Sigmoid colon (tissue), 7 donors: ENCODE data around the gene RYR3. TPM values are rescaled to one million over a fixed set of nuclear protein-coding genes. Genes with fewer than 3 reads are reported as not detected.

Experiments used
- DNase-seq: peaks from one replicate; pipeline ENCODE4 v3.0.0-alpha.2; 2019
- H3K27ac ChIP-seq, 4 donors: fragments of 200-600 bp; sonication (generic); one replicate each; pipeline ENCODE4 v1.5.1; 2016 to 2019; ENCODE audit warnings: mild to moderate bottlenecking in 1 of 4
- H3K27me3 ChIP-seq, 3 donors: fragments of 200-600 bp; sonication (generic); one replicate each; pipeline ENCODE4 v1.5.1; 2019; ENCODE audit warnings: mild to moderate bottlenecking in 1 of 3
- H3K36me3 ChIP-seq, 4 donors: fragments of 200-600 bp; sonication (generic); one replicate each; pipeline ENCODE4 v1.5.1; 2016 to 2019
- H3K4me1 ChIP-seq, 4 donors: fragments of 200-600 bp; sonication (generic); one replicate each; pipeline ENCODE4 v1.5.1; 2017 to 2019
- H3K4me3 ChIP-seq, 4 donors: fragments of 200-600 bp; sonication (generic); one replicate each; pipeline ENCODE4 v1.5.1; 2017 to 2019; ENCODE audit warnings: mild to moderate bottlenecking in 2 of 4, moderate library complexity in 1 of 4
- H3K9me3 ChIP-seq, 4 donors: fragments of 200-600 bp in 3 of 4; sonication (generic) in 3 of 4; one replicate each; pipeline versions ENCODE4 v1.5.1 to v1.6.1; 2013 to 2019
- CTCF ChIP-seq, 4 experiments: fragments of 450-650 bp in 3 of 4; fragments of 200-600 bp in 1 of 4; IDR thresholded peaks; one replicate each; pipeline ENCODE4 v1.5.1; 2016 to 2019; ENCODE audit warnings: antibody characterized with exemption in 4 of 4, mild to moderate bottlenecking in 3 of 4, moderate library complexity in 2 of 4
- EP300 ChIP-seq, 4 donors: sonication (generic); formaldehyde crosslinking; IDR thresholded peaks; one replicate each; pipeline ENCODE4 v1.6.1; 2017; ENCODE audit warnings: antibody characterized with exemption in 4 of 4
- POLR2A ChIP-seq, 2 donors: fragments of 450-650 bp; IDR thresholded peaks; one replicate each; pipeline ENCODE4 v1.6.1; 2016; ENCODE audit warnings: antibody characterized with exemption in 2 of 2, mild to moderate bottlenecking in 2 of 2, moderate library complexity in 2 of 2
- POLR2AphosphoS5 ChIP-seq, 4 donors: sonication (generic); formaldehyde crosslinking; IDR thresholded peaks; one replicate each; pipeline ENCODE4 v1.6.1; 2017; ENCODE audit warnings: antibody characterized with exemption in 4 of 4
- WGBS, 2 donors: extraction: QIAGEN DNeasy Blood & Tissue Kit; methylation state at CpG; one replicate each; pipeline ENCODE4 v1.1.7; 2013; 5-methylcytosine and 5-hydroxymethylcytosine counted together
- intact Hi-C: fragments of 100-400 bp; cut with DNase I; formaldehyde crosslinking; loops from one replicate; pipeline ENCODE4 v1.15.1; 2023
- polyA plus RNA-seq, 3 donors: library from polyadenylated mRNA; stranded (reverse); fragments of 200-250 nt; gene quantifications; one replicate each; pipeline ENCODE4 v1.2.3, GENCODE V29; 2013
- total RNA-seq, 4 donors: library from RNA; depleted of rRNA; stranded (reverse); fragments of >200 nt; gene quantifications; one replicate each; pipeline ENCODE4 v1.1.0, GENCODE V29; 2016
- donor health status: healthy with polysubstance abuse.
- donor health status: Bipolar disorder and iron deficiency.
- donor health status: healthy.

The RYR3 gene
- total and polyA plus RNA-seq, 7 donors: 0.38 to 29.1 (median 10.5) TPM; not detected in 1

GRCh38 chr15:33298631-33299030, 12.1 kb upstream of the RYR3 start:
- no peaks in the 10 kb centered on the region for H3K9me3 ChIP-seq
- intact Hi-C loops: no loop called here

GRCh38 chr15:33304924-33305323, 5.8 kb upstream of the RYR3 start:
- H3K27me3 ChIP-seq: no peaks in the 10 kb centered on the region

More at GRCh38 chr15:33298631-33299030, 12.1 kb upstream of the RYR3 start:
- no peak for DNase-seq
- Histone ChIP-seq H3K36me3 (no peaks in the 10 kb centered on the region), H3K27ac (no peak overlapping the region), H3K4me1 (no peaks in the 10 kb centered on the region), H3K4me3 (no peak overlapping the region), H3K27me3 (no peaks in the 10 kb centered on the region)
- 77 to 88% methylated on average over 4 of the region's 4 CpGs for WGBS, 2 donors
- TF ChIP-seq POLR2AphosphoS5 (IDR thresholded peaks at IDR 0.05): no peak
- TF ChIP-seq POLR2A (IDR thresholded peaks at IDR 0.05): no peak
- no peak for TF ChIP-seq EP300 (IDR thresholded peaks at IDR 0.05)
- no peak for TF ChIP-seq CTCF (IDR thresholded peaks at IDR 0.05)

GRCh38 chr15:33309602-33310276, 1.0 kb upstream of the RYR3 start:
- Histone ChIP-seq H3K4me3 (peak overlapping the region in 3 of 4 donors; percentile 61 to 67 (median 63)), H3K4me1 (peaks cover 0 to 14% (median 8%) of the 10 kb centered on the region in 4 donors), H3K27me3 (peaks cover 0 to 4% (median 0%) of the 10 kb centered on the region in 3 donors), H3K27ac (peak overlapping the region in 3 of 4 donors; percentile 82 to 84 (median 83)), H3K9me3 (no peaks in the 10 kb centered on the region), H3K36me3 (no peaks in the 10 kb centered on the region)
- TF ChIP-seq POLR2A (IDR thresholded peaks at IDR 0.05): no peak
- TF ChIP-seq POLR2AphosphoS5 (IDR thresholded peaks at IDR 0.05): no peak
- TF ChIP-seq EP300 (IDR thresholded peaks at IDR 0.05): no peak
- peak in 2 of 4 experiments; percentile 16 to 32 for TF ChIP-seq CTCF (IDR thresholded peaks at IDR 0.05)
- WGBS, 2 donors: 47 to 54% methylated on average over 7 of the region's 7 CpGs
- DNase-seq: peak; percentile 65
- intact Hi-C loops: loop anchor here (2.0 kb wide), 1 partner anchor 391 kb away; no protein-coding TSS in a partner anchor

More at GRCh38 chr15:33304924-33305323, 5.8 kb upstream of the RYR3 start:
- no peaks in the 10 kb centered on the region for H3K36me3 ChIP-seq
- intact Hi-C loops: no loop called here
- WGBS, 2 donors: 38 to 45% methylated on average over 5 of the region's 5 CpGs
- DNase-seq: no peak
- H3K27ac ChIP-seq: no peak overlapping the region
- H3K9me3 ChIP-seq: no peaks in the 10 kb centered on the region
- no peak overlapping the region for H3K4me3 ChIP-seq
- peaks cover 0 to 5% (median 2%) of the 10 kb centered on the region in 4 donors for H3K4me1 ChIP-seq
- no peak for TF ChIP-seq POLR2A (IDR thresholded peaks at IDR 0.05)
- no peak for TF ChIP-seq EP300 (IDR thresholded peaks at IDR 0.05)
- TF ChIP-seq CTCF (IDR thresholded peaks at IDR 0.05): no peak
- TF ChIP-seq POLR2AphosphoS5 (IDR thresholded peaks at IDR 0.05): no peak

- H3K27me3 ChIP-seq: peaks cover 0 to 4% (median 0%) of the 10 kb centered on the region in 3 donors
These were observed 675 bp downstream of the RYR3 start for GRCh38 chr15:33311312-33311971.

More at GRCh38 chr15:33311312-33311971, 675 bp downstream of the RYR3 start:
- no peaks in the 10 kb centered on the region for H3K36me3 ChIP-seq
- no peaks in the 10 kb centered on the region for H3K9me3 ChIP-seq
- H3K27ac ChIP-seq: peak overlapping the region; percentile 64 to 84 (median 82)
- H3K4me3 ChIP-seq: peak overlapping the region; percentile 49 to 67 (median 62)
- WGBS, 2 donors: 4 to 20% methylated on average over 38 of the region's 38 CpGs
- DNase-seq: peak; percentile 63
- intact Hi-C loops: no loop called here
- TF ChIP-seq POLR2A (IDR thresholded peaks at IDR 0.05) (no peak), EP300 (IDR thresholded peaks at IDR 0.05) (no peak), CTCF (IDR thresholded peaks at IDR 0.05) (no peak), POLR2AphosphoS5 (IDR thresholded peaks at IDR 0.05) (no peak)
- H3K4me1 ChIP-seq: peaks cover 0 to 20% (median 8%) of the 10 kb centered on the region in 4 donors
